Muscle layer of colon (tissue), 2 donors: ENCODE measurements around the gene PADI4.

ENCODE experiments used
- H3K27ac ChIP-seq: one replicate; pipeline ENCODE4 v1.7.0; 2013; ENCODE audit warnings: low read depth, mild to moderate bottlenecking, low read length, moderate library complexity
- H3K27me3 ChIP-seq, 2 donors: one replicate each; pipeline ENCODE4 v1.7.0; 2013; ENCODE audit warnings: low read length in 2 of 2, mild to moderate bottlenecking in 2 of 2; ENCODE audit not compliant: insufficient read depth in 2 of 2, control insufficient read depth in 1 of 2
- H3K36me3 ChIP-seq: one replicate; pipeline ENCODE4 v1.7.0; 2013; ENCODE audit warnings: mild to moderate bottlenecking, low read length; ENCODE audit not compliant: insufficient read depth
- H3K4me1 ChIP-seq: one replicate; pipeline ENCODE4 v1.7.0; 2013; ENCODE audit warnings: mild to moderate bottlenecking, low read length; ENCODE audit not compliant: insufficient read depth
- H3K4me3 ChIP-seq, 2 donors: one replicate each; pipeline ENCODE4 v1.7.0; 2013; ENCODE audit warnings: low read length in 2 of 2, low read depth in 1 of 2, mild to moderate bottlenecking in 1 of 2, moderate library complexity in 1 of 2
- H3K9ac ChIP-seq: one replicate; pipeline ENCODE4 v1.7.0; 2013; ENCODE audit warnings: low read length
- H3K9me3 ChIP-seq: one replicate; pipeline ENCODE4 v1.7.0; 2013; ENCODE audit warnings: mild to moderate bottlenecking, low read length
- donor health status: abdominal sarcoma.
- donor health status: Adenocarcinoma of cecum.

Gene PADI4

DNA sequence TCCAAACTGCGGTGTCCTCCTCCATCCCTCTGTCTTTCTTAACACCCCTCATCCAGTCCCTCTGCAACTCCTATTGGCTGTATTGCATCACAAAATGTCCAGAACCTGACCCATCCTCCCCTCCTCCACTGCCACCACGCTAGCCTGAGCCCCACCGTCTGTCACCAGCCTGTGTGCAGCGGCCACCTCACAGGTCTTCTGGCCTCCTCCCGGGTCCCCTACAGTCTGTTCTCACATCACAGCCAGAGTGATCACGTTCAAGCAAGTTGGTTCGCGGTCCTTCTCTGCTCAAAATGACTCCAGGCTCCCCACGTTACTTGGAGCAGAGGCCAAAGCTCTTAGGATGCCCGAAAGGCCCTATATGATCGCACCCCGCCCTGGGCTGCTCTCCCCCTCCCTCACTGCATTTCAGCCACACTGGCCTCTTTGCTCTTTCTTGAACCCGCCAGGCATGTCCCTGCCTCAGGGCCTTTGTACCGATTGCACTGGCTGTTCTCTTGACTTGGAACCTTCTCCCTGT, 2.4 kb upstream of the PADI4 start:
- H3K27ac ChIP-seq: no peak overlapping the region
- H3K9me3 ChIP-seq: no peaks in the 10 kb centered on the region
- H3K27me3 ChIP-seq: peaks cover 0 to 10% of the 10 kb centered on the region in 2 donors
- H3K4me1 ChIP-seq: no peaks in the 10 kb centered on the region
- H3K9ac ChIP-seq: no peak overlapping the region
- H3K36me3 ChIP-seq: no peaks in the 10 kb centered on the region
- H3K4me3 ChIP-seq: no peak overlapping the region

DNA sequence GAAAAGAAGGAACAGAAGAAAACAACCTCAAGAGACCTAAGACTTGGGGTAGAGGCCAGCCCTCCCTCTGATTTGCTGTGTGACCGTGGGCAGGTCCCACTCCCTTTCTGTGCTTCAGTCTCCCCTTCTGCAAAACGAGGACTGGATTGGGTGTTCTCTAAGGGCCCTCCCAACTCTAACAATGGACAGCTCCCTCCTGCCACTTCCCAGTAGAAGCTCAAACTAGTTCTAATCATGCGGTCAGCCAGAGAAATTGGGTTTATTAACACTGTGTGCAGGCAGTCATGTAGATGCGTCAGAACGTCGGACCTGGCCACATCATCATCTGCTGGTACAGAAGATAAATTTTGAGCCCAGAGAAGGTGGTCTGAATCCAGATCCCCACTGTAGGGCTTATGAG, 1.6 kb upstream of the PADI4 start:
- no peaks in the 10 kb centered on the region for H3K9me3 ChIP-seq
- H3K36me3 ChIP-seq: no peaks in the 10 kb centered on the region
- no peak overlapping the region for H3K4me3 ChIP-seq
- no peaks in the 10 kb centered on the region for H3K4me1 ChIP-seq
- no peak overlapping the region for H3K27ac ChIP-seq
- peaks cover 0 to 10% of the 10 kb centered on the region in 2 donors for H3K27me3 ChIP-seq
- no peak overlapping the region for H3K9ac ChIP-seq

DNA sequence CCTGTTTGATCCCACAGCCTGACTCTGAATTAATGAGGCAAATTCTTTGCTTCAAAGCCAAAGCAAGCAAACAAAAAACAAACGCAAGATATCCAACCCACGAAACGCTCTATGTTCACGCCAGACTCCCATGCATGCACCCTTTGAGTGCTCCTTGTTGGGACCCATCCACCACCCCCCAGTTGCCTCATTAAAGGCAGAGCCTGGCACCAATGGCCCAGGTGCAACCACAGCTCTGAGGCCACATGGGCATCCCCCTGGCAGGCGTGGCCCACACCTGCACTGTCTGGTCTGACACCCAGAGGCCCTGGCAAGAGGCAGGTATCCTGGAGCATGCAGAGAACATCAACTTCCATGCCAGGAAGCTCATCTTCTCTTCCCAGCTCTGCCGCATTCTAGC, 1.1 kb upstream of the PADI4 start:
- Histone ChIP-seq H3K4me1 (no peaks in the 10 kb centered on the region), H3K27ac (no peak overlapping the region), H3K27me3 (peaks cover 0 to 10% of the 10 kb centered on the region in 2 donors), H3K9me3 (no peaks in the 10 kb centered on the region), H3K9ac (no peak overlapping the region), H3K36me3 (no peaks in the 10 kb centered on the region), H3K4me3 (no peak overlapping the region)

DNA sequence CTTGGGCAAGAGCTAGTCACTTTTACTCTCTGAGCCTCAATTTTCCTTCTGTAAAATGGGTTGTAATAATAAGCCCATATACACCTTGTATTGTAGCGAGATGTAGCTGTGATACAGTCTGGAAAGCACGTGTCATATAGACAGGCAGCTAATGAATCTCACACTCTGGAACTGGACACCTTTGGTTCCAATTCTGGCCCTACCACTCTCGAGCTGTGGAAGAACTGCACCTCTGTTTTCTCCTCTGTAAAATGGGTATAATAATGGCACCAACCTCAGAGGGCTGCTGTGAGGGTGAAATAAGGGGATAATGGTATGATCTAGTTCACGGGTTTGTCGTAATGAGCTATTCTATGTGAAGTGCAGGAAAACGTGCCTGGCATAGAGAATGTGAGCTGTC, 668 bp upstream of the PADI4 start:
- Histone ChIP-seq H3K4me1 (no peaks in the 10 kb centered on the region), H3K27ac (no peak overlapping the region), H3K27me3 (peaks cover 0 to 10% of the 10 kb centered on the region in 2 donors), H3K9me3 (no peaks in the 10 kb centered on the region), H3K4me3 (no peak overlapping the region), H3K9ac (no peak overlapping the region), H3K36me3 (no peaks in the 10 kb centered on the region)

DNA sequence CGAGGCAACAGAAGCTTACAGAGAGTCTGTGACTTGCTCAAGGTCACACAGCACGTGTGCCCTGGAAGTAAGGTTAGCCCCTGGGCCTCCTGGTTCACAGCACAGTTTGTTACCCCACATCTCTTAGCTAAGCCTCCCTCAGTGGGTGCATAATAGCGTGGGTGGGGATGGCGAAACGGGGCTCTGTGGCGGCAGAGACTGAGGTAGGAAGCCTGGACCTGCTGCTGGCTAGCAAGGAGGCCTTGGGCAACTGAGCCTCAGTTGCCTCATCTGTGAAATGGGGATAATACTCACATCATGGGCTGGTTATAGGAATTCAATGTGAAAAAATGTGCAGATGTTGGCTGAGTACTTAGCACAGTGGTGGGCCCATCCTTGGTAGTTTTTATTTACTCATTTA, 596 bp downstream of the PADI4 start:
- no peaks in the 10 kb centered on the region for H3K4me1 ChIP-seq
- H3K27me3 ChIP-seq: peaks cover 0 to 10% of the 10 kb centered on the region in 2 donors
- no peaks in the 10 kb centered on the region for H3K36me3 ChIP-seq
- H3K4me3 ChIP-seq: no peak overlapping the region
- H3K9ac ChIP-seq: no peak overlapping the region
- no peak overlapping the region for H3K27ac ChIP-seq
- no peaks in the 10 kb centered on the region for H3K9me3 ChIP-seq

DNA sequence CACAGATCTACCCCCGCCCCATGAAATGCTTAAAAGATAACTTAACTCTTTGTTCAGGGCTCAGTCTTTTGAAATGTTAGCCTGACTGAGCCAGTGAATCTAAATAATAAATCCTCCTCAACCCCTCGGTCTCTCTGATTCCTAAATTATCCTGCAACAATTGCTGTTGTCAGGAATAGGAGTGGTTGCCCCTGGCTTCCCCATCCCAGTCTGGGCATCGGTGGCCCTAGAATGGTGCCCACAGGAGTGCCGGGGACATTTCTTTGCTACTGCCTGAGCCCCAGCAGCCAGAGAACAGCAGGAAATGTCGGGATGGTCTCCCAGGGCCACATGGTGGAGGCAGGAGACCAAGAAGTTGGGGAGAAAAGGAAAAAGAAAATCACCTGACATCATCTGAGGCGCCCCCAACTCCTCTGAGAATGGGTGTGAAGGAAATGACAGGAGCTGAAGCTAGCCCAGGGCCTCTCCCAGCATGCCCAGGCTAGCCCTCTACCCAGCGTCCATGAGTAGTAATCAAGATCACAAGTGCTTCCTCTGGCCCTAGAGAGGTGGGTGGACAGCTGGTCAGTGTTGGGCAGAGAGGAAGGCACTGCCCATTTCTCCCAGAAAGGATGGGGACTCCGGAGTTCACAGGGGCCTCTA, 1.6 kb downstream of the PADI4 start:
- H3K27me3 ChIP-seq: peaks cover 0 to 10% of the 10 kb centered on the region in 2 donors
- H3K9ac ChIP-seq: no peak overlapping the region
- H3K4me1 ChIP-seq: no peaks in the 10 kb centered on the region
- H3K36me3 ChIP-seq: no peaks in the 10 kb centered on the region
- H3K9me3 ChIP-seq: no peaks in the 10 kb centered on the region
- H3K4me3 ChIP-seq: no peak overlapping the region
- H3K27ac ChIP-seq: no peak overlapping the region

DNA sequence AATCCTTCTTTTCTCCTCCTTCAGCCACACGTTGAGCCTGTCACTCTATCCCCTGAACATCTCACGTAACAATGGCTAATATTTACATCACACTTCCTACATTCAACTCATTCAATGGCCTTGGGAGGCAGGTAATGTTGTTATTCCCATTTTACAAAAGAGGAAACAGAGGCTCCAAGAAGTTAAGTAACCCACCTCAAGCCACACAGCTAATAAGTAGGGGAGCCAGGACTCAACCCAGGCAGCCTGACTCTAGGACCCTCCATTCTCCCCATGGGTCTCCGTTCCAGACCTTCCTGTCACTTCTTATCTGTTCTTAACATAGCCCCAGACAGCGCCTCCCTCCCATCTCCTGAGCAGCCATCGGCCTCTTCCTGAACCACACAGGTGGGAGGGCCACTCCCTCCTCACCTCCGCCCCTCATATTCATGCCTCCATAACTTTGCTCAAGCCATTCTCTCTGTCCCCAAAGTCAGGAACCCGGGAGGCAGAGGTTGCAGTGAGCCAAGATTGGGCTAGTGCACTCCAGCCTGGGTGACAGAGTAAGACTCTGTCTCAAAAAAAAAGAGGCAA, 2.2 kb downstream of the PADI4 start:
- Histone ChIP-seq H3K9ac (no peak overlapping the region), H3K4me3 (no peak overlapping the region), H3K27me3 (peaks cover 0 to 10% of the 10 kb centered on the region in 2 donors), H3K9me3 (no peaks in the 10 kb centered on the region), H3K27ac (no peak overlapping the region), H3K4me1 (no peaks in the 10 kb centered on the region), H3K36me3 (no peaks in the 10 kb centered on the region)

DNA sequence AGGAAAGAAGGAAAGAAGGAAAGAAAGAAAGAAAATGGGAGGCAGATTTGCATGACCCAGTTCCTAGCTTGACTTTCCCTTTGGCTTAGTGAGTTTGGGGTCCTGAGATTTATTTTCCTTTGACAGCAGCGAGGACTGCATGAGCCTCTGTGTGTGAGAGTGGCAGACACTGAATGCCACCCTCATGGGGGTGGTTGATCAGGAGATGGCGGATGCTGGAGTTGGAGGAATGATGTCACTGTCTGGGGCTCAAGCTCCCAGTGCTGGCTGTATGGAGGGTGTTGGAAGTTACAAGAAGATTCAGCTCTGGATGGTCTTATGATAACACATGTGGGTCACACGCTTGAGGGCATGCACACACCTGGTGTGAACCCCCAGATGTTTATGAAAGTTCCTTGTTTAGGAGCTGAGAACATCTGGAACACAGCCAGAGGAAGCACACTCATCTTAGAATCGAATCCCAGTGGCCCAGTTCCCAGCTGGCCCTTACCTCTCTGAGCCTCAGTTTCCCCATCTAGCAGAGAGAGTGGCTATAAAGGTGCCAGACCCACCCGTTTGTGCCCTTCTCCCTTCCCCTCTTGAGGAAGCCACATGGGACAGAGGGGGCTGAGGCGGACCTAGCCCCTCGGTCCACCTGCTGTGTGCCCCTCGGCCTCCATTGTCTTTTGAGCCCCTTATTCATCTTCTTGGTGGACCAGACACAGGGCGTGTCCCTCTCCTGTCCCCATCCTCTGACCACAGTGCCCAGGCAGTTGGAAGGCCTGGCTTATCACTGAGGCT, 5.7 kb downstream of the PADI4 start:
- no peak overlapping the region for H3K27ac ChIP-seq
- H3K36me3 ChIP-seq: no peaks in the 10 kb centered on the region
- no peaks in the 10 kb centered on the region for H3K4me1 ChIP-seq
- no peaks in the 10 kb centered on the region for H3K9me3 ChIP-seq
- no peak overlapping the region for H3K4me3 ChIP-seq
- H3K9ac ChIP-seq: no peak overlapping the region
- H3K27me3 ChIP-seq: peaks cover 0 to 10% of the 10 kb centered on the region in 2 donors

DNA sequence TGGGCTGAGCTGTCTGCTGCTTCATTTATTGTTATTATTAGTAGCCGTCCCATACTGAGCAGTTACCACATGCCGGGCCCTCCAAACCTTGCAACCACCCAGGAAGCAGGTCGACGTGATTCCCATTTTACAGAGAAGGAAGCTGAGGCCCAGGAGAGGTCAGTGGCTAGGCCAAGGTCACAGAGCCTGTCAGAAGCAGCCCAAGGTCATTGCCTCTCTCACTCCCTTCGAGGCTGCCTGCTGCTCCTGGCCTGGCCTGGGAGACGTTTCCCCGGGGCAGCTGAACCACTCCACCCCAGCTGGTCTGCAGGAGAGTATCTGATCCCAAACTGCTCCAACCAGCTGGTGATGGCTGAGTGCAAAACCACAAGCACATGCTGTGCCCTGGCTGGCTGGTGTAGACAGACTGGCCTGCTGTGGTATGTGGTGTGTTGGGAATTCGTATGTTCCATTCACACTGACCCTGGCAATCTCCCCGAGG, 6.5 kb downstream of the PADI4 start:
- no peaks in the 10 kb centered on the region for H3K36me3 ChIP-seq
- H3K27ac ChIP-seq: no peak overlapping the region
- H3K9me3 ChIP-seq: no peaks in the 10 kb centered on the region
- H3K4me1 ChIP-seq: no peaks in the 10 kb centered on the region
- H3K9ac ChIP-seq: no peak overlapping the region
- H3K4me3 ChIP-seq: no peak overlapping the region
- H3K27me3 ChIP-seq: peaks cover 0 to 8% of the 10 kb centered on the region in 2 donors

DNA sequence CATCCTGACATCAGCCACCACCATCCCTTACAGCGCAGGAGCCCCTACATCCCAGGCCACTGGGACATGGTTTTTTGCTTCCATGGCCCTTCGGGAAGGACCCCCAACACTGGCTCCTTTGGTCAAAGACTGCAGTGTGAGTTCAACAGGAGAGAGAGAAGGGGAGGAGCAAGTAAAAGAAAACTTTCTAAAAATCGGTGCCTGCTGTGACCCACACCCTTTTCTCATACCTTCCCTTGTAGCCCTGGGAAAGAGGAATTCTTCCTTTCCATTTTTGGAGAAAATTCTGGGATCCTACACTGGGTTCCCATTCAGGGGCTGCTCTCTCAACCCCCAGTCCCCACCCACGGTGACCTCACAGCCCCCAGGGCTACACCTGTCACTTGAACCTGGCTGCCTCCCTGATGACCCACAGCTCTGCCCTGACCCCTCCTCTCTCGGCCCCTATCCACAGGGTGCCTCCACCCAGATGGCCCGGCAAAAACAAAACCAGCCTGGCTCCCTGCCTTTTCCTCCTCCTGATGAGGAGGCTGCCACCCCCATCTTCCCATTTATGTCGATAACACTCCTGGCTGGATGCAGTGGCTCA, 7.6 kb downstream of the PADI4 start:
- H3K9ac ChIP-seq: no peak overlapping the region
- H3K27ac ChIP-seq: no peak overlapping the region
- H3K4me3 ChIP-seq: no peak overlapping the region
- H3K9me3 ChIP-seq: no peaks in the 10 kb centered on the region
- H3K27me3 ChIP-seq: no peaks in the 10 kb centered on the region
- H3K36me3 ChIP-seq: no peaks in the 10 kb centered on the region
- no peaks in the 10 kb centered on the region for H3K4me1 ChIP-seq

DNA sequence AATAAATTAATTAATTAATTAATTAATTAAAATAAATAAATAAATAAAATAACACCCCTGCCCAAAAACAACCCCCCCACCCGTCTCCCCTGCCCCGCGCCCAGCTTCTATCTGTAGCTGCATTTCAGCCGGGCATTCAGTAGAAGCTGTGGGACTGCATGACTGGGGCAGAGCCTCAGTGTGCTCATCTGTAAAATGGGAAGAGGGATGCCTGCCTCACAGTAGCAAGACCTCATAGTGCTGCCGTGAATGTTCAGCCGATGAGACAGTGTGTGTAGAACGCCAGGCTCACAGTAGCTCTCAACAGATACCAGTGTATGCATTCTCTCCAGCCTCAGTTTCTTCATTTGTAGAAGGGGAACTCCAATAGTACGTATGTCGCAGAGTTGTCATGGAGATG, 8.7 kb downstream of the PADI4 start:
- no peak overlapping the region for H3K9ac ChIP-seq
- no peak overlapping the region for H3K27ac ChIP-seq
- no peaks in the 10 kb centered on the region for H3K27me3 ChIP-seq
- no peaks in the 10 kb centered on the region for H3K36me3 ChIP-seq
- no peaks in the 10 kb centered on the region for H3K9me3 ChIP-seq
- H3K4me1 ChIP-seq: no peaks in the 10 kb centered on the region
- no peak overlapping the region for H3K4me3 ChIP-seq
